Fibroblast of upper back skin (primary cell): ENCODE data around the gene CPN2.

Experiments
- DNase-seq: peaks from one replicate; pipeline ENCODE4 v3.0.0-alpha.2; 2013

The CPN2 gene

GRCh38 chr3:194350726-194351071 is 429 bp downstream of the CPN2 start:
- no peak for DNase-seq

GRCh38 chr3:194348354-194348753 is 2.8 kb downstream of the CPN2 start:
- peak; percentile 41 for DNase-seq

- peak; percentile 27 for DNase-seq
Observed at GRCh38 chr3:194346621-194347020, 4.5 kb downstream of the CPN2 start.

GRCh38 chr3:194346035-194346434 is 5.1 kb downstream of the CPN2 start:
- DNase-seq, result no peak

GRCh38 chr3:194344012-194344411 is 7.1 kb downstream of the CPN2 start:
- peak; percentile 56 for DNase-seq

- DNase-seq, result no peak
Observed at GRCh38 chr3:194343561-194343893, 7.6 kb downstream of the CPN2 start.

GRCh38 chr3:194342861-194343560 is 8.1 kb downstream of the CPN2 start:
- DNase-seq, result no peak

GRCh38 chr3:194340757-194341400 is 10.2 kb downstream of the CPN2 start:
- no peak for DNase-seq

GRCh38 chr3:194339840-194340239 is 11.3 kb downstream of the CPN2 start:
- DNase-seq, result no peak

- DNase-seq, result no peak
Observed at GRCh38 chr3:194339356-194339755, 11.8 kb downstream of the CPN2 start.

GRCh38 chr3:194337965-194338753 is 13.0 kb downstream of the CPN2 start:
- DNase-seq, result no peak

GRCh38 chr3:194336601-194337355 is 14.3 kb downstream of the CPN2 start:
- DNase-seq, result no peak

- DNase-seq, result no peak
Observed at GRCh38 chr3:194333981-194334320, 17.2 kb downstream of the CPN2 start.

- peak; percentile 85 for DNase-seq
Observed at GRCh38 chr3:194333212-194333980, 17.7 kb downstream of the CPN2 start.

GRCh38 chr3:194332858-194333211 is 18.3 kb downstream of the CPN2 start:
- no peak for DNase-seq

GRCh38 chr3:194330579-194330978 is 20.5 kb downstream of the CPN2 start:
- DNase-seq, result peak; percentile 88

GRCh38 chr3:194330160-194330559 is 21.0 kb downstream of the CPN2 start:
- no peak for DNase-seq

- no peak for DNase-seq
Observed at GRCh38 chr3:194329583-194329965, 21.6 kb downstream of the CPN2 start.

- DNase-seq, result no peak
Observed at GRCh38 chr3:194328942-194329582, 22.1 kb downstream of the CPN2 start.

GRCh38 chr3:194328053-194328657 is 23.0 kb downstream of the CPN2 start:
- peak; percentile 79 for DNase-seq

GRCh38 chr3:194327218-194328052 is 23.7 kb downstream of the CPN2 start:
- DNase-seq, result no peak
